Activated naive CD4-positive, alpha-beta T cell treated with anti-CD3 and anti-CD28 coated beads, Interleukin-2, amount 10 ng/mL, durations not matched to agents 7 days and 5 days (primary cell): Measurements from ENCODE around the gene NPIPA1.
"Not testable (repeated sequence)": the region's sequence is repeated elsewhere in the genome, so short reads cannot be mapped to it uniquely, and the experiment has no call there.

Source experiments
- CTCF ChIA-PET: fragments of 350-600 bp; sonication (Branson Sonifier 250); formaldehyde crosslinking; loops from one replicate; lab custom pipeline; 2021; ENCODE audit warnings: antibody characterized with exemption; lab: Charles Lee
- DNase-seq: peaks from one replicate; pipeline ENCODE4 v3.0.0-alpha.2; 2020
- H3K27ac Mint-ChIP-seq: one replicate; pipeline ENCODE4 v1.8.0; 2021; ENCODE audit warnings: mild to moderate bottlenecking, moderate library complexity, mixed read lengths
- H3K27me3 Mint-ChIP-seq: one replicate; pipeline ENCODE4 v1.8.0; 2021; ENCODE audit warnings: mild to moderate bottlenecking, mixed read lengths
- H3K36me3 Mint-ChIP-seq: one replicate; pipeline ENCODE4 v1.8.0; 2021; ENCODE audit warnings: mixed read lengths
- H3K4me1 Mint-ChIP-seq: one replicate; pipeline ENCODE4 v1.8.0; 2021; ENCODE audit warnings: mixed read lengths
- H3K4me3 Mint-ChIP-seq: one replicate; pipeline ENCODE4 v1.8.0; 2021; ENCODE audit warnings: mild to moderate bottlenecking, moderate library complexity, mixed read lengths
- H3K9me3 Mint-ChIP-seq: one replicate; pipeline ENCODE4 v1.8.0; 2021; ENCODE audit warnings: mixed read lengths

Gene NPIPA1

DNA sequence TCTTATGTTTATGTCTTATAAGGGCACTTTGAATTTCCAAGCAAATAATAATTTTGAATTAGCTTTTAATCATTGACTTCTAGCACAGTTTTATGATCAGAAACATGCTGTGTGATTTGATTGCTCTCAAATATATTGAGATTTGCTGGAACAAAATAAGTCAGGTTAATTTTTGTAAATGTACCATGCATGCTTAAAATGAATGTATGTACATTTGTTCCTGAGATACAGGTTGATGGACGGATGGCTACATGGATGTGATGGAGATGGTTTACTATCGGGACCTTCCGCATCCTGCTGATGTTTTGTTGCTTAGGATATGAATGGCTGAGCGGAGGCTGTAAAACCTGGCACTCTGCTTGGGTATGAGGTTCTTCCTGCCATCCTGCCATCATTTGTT lies at the start of gene NPIPA1:
TSS of gene NPIPA1 (plus strand) at position 301 of the 400 bp plus-strand sequence. CDS start at position 301, 0 bp downstream.
- H3K9me3 Mint-ChIP-seq, CTCF ChIA-PET, H3K27me3 Mint-ChIP-seq, H3K4me1 Mint-ChIP-seq, H3K4me3 Mint-ChIP-seq, H3K36me3 Mint-ChIP-seq, H3K27ac Mint-ChIP-seq, DNase-seq: not testable (repeated sequence)

DNA sequence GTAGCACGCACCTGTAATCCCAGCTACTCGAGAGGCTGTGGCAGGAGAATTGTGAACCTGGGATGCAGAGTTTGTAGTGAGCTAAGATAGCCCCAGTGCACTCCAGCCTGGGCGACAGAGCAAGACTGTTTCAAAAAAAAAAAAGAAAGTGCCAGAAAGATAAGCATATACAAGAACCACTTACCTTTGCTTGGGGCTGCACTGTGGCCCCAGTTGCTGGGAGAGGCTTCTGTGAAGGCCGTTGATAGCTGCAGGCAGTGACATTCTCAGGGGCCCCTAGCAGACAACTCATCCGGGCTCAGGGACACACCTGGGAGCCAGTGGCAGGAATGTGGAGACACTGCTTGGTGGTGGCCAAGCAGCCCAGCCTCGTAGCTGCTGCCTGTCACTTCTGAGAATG lies 45.1 kb upstream of the NPIPA1 start:
- H3K36me3 Mint-ChIP-seq, H3K27me3 Mint-ChIP-seq, DNase-seq, H3K27ac Mint-ChIP-seq, H3K4me1 Mint-ChIP-seq, CTCF ChIA-PET, H3K9me3 Mint-ChIP-seq, H3K4me3 Mint-ChIP-seq: not testable (repeated sequence)

DNA sequence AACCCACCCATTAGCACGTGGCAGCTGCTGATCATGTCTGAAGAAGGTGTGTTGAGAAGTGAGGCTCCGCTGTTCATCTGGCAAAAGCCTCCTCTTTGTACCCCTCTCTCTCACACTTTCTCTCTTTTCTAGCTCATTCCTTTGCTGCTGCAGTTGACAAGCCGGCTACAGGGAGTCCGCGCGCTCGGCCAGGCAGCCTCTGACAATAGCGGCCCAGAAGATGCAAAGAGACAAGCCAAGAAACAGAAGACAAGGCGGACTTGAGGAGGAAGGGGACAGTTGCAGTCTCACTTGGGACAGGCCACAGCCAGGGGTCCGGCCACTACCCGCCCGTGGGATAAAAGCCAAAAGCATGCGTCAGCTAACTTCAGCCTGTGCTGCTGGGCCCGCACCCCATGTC lies 41.9 kb upstream of the NPIPA1 start:
- H3K27me3 Mint-ChIP-seq, DNase-seq, CTCF ChIA-PET: not testable (repeated sequence)

GRCh38 chr16:14896023-14896422 lies 41.2 kb upstream of the NPIPA1 start:
- H3K9me3 Mint-ChIP-seq, DNase-seq, H3K4me3 Mint-ChIP-seq, CTCF ChIA-PET, H3K27ac Mint-ChIP-seq, H3K4me1 Mint-ChIP-seq, H3K36me3 Mint-ChIP-seq, H3K27me3 Mint-ChIP-seq: not testable (repeated sequence)

More for the DNA sequence above, 41.9 kb upstream of the NPIPA1 start:
- H3K27ac Mint-ChIP-seq, H3K36me3 Mint-ChIP-seq, H3K9me3 Mint-ChIP-seq, H3K4me1 Mint-ChIP-seq, H3K4me3 Mint-ChIP-seq: not testable (repeated sequence)

- H3K4me3 Mint-ChIP-seq, H3K36me3 Mint-ChIP-seq, DNase-seq, CTCF ChIA-PET, H3K27me3 Mint-ChIP-seq, H3K9me3 Mint-ChIP-seq, H3K27ac Mint-ChIP-seq, H3K4me1 Mint-ChIP-seq: not testable (repeated sequence)
These were observed 40.1 kb upstream of the NPIPA1 start for GRCh38 chr16:14897006-14897664.

- H3K27me3 Mint-ChIP-seq, DNase-seq, H3K27ac Mint-ChIP-seq, H3K36me3 Mint-ChIP-seq, H3K9me3 Mint-ChIP-seq, CTCF ChIA-PET, H3K4me3 Mint-ChIP-seq, H3K4me1 Mint-ChIP-seq: not testable (repeated sequence)
These were observed 39.1 kb upstream of the NPIPA1 start for GRCh38 chr16:14898162-14898561.

- H3K4me1 Mint-ChIP-seq, H3K36me3 Mint-ChIP-seq, H3K27ac Mint-ChIP-seq, DNase-seq, H3K9me3 Mint-ChIP-seq, H3K27me3 Mint-ChIP-seq, CTCF ChIA-PET, H3K4me3 Mint-ChIP-seq: not testable (repeated sequence)
These were observed 33.9 kb upstream of the NPIPA1 start for GRCh38 chr16:14903191-14903957.

GRCh38 chr16:14909744-14910143 lies 27.5 kb upstream of the NPIPA1 start:
- H3K27me3 Mint-ChIP-seq, H3K4me1 Mint-ChIP-seq, H3K9me3 Mint-ChIP-seq, DNase-seq, H3K27ac Mint-ChIP-seq, CTCF ChIA-PET, H3K4me3 Mint-ChIP-seq, H3K36me3 Mint-ChIP-seq: not testable (repeated sequence)

GRCh38 chr16:14910833-14911629 lies 26.2 kb upstream of the NPIPA1 start:
- CTCF ChIA-PET, H3K4me3 Mint-ChIP-seq, H3K36me3 Mint-ChIP-seq, DNase-seq, H3K4me1 Mint-ChIP-seq, H3K27ac Mint-ChIP-seq, H3K9me3 Mint-ChIP-seq, H3K27me3 Mint-ChIP-seq: not testable (repeated sequence)

- H3K27ac Mint-ChIP-seq, H3K9me3 Mint-ChIP-seq, H3K36me3 Mint-ChIP-seq, H3K4me1 Mint-ChIP-seq, H3K27me3 Mint-ChIP-seq, CTCF ChIA-PET: not testable (repeated sequence)
- peak; percentile 67 for DNase-seq
- peak overlapping the region; percentile 72 for H3K4me3 Mint-ChIP-seq
These were observed 25.3 kb upstream of the NPIPA1 start for GRCh38 chr16:14911954-14912353.

DNA sequence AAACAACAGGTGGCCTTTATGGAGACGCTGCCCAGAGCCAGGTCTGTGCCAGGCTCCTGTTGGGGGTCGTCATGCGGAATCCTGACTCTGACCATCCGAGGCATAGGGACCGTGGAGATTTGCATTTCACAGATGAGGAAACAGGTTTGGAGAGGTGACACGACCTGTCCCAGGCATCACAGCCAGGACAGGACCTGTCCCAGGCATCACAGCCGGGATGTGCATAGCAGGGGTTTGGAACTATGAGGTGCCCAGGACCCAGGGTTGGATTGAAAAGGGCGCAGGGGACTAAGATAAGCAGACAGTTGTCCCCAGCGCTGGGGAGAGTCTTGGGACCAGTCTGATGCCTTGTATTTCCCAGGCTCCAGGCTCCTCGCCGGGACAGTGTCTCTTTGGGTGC lies 24.7 kb upstream of the NPIPA1 start:
- H3K4me3 Mint-ChIP-seq, CTCF ChIA-PET, H3K27ac Mint-ChIP-seq, DNase-seq, H3K4me1 Mint-ChIP-seq, H3K27me3 Mint-ChIP-seq, H3K9me3 Mint-ChIP-seq, H3K36me3 Mint-ChIP-seq: not testable (repeated sequence)

- H3K27me3 Mint-ChIP-seq, H3K4me3 Mint-ChIP-seq, H3K9me3 Mint-ChIP-seq, H3K36me3 Mint-ChIP-seq, DNase-seq, CTCF ChIA-PET, H3K4me1 Mint-ChIP-seq, H3K27ac Mint-ChIP-seq: not testable (repeated sequence)
These were observed 18.7 kb upstream of the NPIPA1 start for GRCh38 chr16:14918504-14918903.

DNA sequence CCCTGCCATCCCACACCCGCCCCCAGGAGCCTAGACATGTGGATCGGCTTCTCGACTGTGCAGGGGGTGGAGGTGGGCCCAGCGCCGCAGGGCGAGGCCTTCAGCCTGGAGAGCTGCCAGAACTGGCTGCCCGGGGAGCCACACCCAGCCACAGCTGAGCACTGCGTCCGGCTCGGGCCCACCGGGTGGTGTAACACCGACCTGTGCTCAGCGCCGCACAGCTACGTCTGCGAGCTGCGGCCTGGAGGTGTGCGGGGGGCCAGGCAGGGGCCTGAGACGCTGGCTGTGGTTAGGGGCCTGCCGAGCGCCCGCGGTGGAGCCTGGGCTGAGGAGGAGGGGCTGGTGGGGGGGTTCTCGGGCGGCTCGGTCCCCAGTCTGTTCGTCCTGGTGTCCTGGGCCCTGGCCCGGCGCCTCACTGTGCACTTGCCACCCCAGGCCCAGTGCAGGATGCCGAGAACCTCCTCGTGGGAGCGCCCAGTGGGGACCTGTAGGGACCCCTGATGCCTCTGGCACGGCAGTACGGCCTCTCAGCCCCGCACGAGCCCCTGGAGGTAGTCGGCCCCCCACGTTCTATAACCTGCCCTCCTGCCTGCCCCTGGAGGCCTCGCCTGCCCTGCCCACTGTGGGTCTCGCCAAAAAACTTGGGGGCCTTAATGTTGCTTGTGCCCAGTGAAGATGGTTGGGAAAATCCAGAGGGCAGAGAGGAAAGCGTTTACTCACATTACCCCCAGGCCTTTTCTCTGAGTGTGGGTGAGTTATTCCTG lies 17.2 kb upstream of the NPIPA1 start:
- H3K36me3 Mint-ChIP-seq, DNase-seq, H3K4me1 Mint-ChIP-seq, H3K4me3 Mint-ChIP-seq, CTCF ChIA-PET, H3K9me3 Mint-ChIP-seq, H3K27ac Mint-ChIP-seq, H3K27me3 Mint-ChIP-seq: not testable (repeated sequence)

- H3K27ac Mint-ChIP-seq, DNase-seq, CTCF ChIA-PET, H3K36me3 Mint-ChIP-seq, H3K27me3 Mint-ChIP-seq, H3K9me3 Mint-ChIP-seq, H3K4me3 Mint-ChIP-seq, H3K4me1 Mint-ChIP-seq: not testable (repeated sequence)
These were observed 15.0 kb upstream of the NPIPA1 start for GRCh38 chr16:14922285-14922684.
